ENCODE measurements around the gene PRRT3. TPM values are rescaled to one million over a fixed set of nuclear protein-coding genes. Genes with fewer than 3 reads are reported as not detected.
A peak's percentile ranks its signal among the peaks of the same experiment; 100 is the strongest.

Gene PRRT3
- total and polyA plus RNA-seq, 2 of the 13 experiments (the other 11 are each of a cell fraction or from before 2014, with no cell fraction given) = 0.22 to 0.44 TPM

DNA sequence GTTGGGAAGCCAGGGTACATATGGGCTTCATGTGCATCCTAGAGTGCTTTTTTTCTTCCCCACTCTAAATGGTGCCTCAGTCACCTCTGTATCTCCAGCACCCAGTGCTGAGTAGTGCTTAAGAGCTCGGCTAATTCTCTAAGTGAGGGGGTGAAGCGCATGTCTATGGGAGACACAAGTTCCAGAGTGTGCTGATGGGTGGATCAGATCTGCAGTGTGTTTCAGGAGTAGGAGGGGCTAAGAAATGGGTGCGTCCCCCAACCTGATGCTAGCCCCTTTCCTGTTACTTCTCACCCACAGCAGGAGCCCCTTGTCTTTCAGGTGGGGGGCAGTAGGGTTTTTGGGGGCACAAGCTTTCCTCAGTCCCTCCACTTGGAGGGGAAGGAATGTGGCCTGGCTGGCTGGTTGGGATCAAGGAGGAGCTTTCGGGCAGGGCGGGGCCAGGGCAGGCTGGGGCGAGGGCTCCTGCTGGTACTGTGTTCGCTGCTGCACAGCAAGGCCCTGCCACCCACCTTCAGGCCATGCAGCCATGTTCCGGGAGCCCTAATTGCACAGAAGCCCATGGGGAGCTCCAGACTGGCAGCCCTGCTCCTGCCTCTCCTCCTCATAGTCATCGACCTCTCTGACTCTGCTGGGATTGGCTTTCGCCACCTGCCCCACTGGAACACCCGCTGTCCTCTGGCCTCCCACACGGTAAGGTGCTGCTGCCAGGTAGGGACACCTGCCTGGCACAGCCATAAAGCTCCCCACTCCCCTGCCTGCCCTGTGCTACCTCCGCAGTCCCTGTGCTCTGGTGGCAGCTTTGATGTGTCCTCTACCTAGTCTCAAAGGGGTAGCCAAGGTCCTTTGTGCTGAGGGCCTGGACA is 49.6 kb downstream of the PRRT3 start, which contains the start of gene IL17RE (continued):
- TF ChIP-seq, protein P1, sequence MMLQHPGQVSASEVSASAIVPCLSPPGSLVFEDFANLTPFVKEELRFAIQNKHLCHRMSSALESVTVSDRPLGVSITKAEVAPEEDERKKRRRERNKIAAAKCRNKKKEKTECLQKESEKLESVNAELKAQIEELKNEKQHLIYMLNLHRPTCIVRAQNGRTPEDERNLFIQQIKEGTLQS (CRISPR knock-in tag; IDR thresholded peaks at IDR 0.05) = no peak
- no peak for TF ChIP-seq SMARCC2 (IDR thresholded peaks at IDR 0.05)
- no peak for TF ChIP-seq NRL (CRISPR knock-in tag; IDR thresholded peaks at IDR 0.05; ENCODE audit: borderline replicate concordance)
- TF ChIP-seq, protein P2, sequence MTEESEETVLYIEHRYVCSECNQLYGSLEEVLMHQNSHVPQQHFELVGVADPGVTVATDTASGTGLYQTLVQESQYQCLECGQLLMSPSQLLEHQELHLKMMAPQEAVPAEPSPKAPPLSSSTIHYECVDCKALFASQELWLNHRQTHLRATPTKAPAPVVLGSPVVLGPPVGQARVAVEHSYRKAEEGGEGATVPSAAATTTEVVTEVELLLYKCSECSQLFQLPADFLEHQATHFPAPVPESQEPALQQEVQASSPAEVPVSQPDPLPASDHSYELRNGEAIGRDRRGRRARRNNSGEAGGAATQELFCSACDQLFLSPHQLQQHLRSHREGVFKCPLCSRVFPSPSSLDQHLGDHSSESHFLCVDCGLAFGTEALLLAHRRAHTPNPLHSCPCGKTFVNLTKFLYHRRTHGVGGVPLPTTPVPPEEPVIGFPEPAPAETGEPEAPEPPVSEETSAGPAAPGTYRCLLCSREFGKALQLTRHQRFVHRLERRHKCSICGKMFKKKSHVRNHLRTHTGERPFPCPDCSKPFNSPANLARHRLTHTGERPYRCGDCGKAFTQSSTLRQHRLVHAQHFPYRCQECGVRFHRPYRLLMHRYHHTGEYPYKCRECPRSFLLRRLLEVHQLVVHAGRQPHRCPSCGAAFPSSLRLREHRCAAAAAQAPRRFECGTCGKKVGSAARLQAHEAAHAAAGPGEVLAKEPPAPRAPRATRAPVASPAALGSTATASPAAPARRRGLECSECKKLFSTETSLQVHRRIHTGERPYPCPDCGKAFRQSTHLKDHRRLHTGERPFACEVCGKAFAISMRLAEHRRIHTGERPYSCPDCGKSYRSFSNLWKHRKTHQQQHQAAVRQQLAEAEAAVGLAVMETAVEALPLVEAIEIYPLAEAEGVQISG (CRISPR knock-in tag; IDR thresholded peaks at IDR 0.05) = peak; percentile 27; the same call in 1 of the 2 replicates
- TF ChIP-seq, protein P3, sequence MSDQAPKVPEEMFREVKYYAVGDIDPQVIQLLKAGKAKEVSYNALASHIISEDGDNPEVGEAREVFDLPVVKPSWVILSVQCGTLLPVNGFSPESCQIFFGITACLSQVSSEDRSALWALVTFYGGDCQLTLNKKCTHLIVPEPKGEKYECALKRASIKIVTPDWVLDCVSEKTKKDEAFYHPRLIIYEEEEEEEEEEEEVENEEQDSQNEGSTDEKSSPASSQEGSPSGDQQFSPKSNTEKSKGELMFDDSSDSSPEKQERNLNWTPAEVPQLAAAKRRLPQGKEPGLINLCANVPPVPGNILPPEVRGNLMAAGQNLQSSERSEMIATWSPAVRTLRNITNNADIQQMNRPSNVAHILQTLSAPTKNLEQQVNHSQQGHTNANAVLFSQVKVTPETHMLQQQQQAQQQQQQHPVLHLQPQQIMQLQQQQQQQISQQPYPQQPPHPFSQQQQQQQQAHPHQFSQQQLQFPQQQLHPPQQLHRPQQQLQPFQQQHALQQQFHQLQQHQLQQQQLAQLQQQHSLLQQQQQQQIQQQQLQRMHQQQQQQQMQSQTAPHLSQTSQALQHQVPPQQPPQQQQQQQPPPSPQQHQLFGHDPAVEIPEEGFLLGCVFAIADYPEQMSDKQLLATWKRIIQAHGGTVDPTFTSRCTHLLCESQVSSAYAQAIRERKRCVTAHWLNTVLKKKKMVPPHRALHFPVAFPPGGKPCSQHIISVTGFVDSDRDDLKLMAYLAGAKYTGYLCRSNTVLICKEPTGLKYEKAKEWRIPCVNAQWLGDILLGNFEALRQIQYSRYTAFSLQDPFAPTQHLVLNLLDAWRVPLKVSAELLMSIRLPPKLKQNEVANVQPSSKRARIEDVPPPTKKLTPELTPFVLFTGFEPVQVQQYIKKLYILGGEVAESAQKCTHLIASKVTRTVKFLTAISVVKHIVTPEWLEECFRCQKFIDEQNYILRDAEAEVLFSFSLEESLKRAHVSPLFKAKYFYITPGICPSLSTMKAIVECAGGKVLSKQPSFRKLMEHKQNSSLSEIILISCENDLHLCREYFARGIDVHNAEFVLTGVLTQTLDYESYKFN (CRISPR knock-in tag; conservative IDR thresholded peaks at IDR 0.05) = 0 out of 2 replicates have a peak, but pooled peaks have one; percentile 4
- TF ChIP-seq ZNF878 (CRISPR knock-in tag; IDR thresholded peaks at IDR 0.05) = no peak
- TF ChIP-seq SRF (IDR thresholded peaks at IDR 0.05; ENCODE audit: low read depth, low read length) = no peak
- no peak for TF ChIP-seq SMAD9 (CRISPR knock-in tag; IDR thresholded peaks at IDR 0.05)
- TF ChIP-seq ZBTB38 (CRISPR knock-in tag; IDR thresholded peaks at IDR 0.05) = peak; percentile 68
- no peak for TF ChIP-seq BRD4 (CRISPR knock-in tag; IDR thresholded peaks at IDR 0.05)
- no peak for TF ChIP-seq FOXM1 (CRISPR knock-in tag; IDR thresholded peaks at IDR 0.05)
- no peak for TF ChIP-seq NBN (conservative IDR thresholded peaks at IDR 0.05)
- TF ChIP-seq THAP11 (CRISPR knock-in tag; IDR thresholded peaks at IDR 0.05) = peak; percentile 11
- no peak for TF ChIP-seq ZNF788 (CRISPR knock-in tag; IDR thresholded peaks at IDR 0.05; ENCODE audit: borderline replicate concordance)
- peak; percentile 59; the same call in 1 of the 2 replicates for TF ChIP-seq ZNF510 (CRISPR knock-in tag; IDR thresholded peaks at IDR 0.05; ENCODE audit: low read depth)
- TF ChIP-seq ZNF550 (CRISPR knock-in tag; IDR thresholded peaks at IDR 0.05; ENCODE audit: borderline replicate concordance) = 0 out of 2 replicates have a peak, but pooled peaks have one; percentile 8
- peak; percentile 86 for TF ChIP-seq ZFY (CRISPR knock-in tag; IDR thresholded peaks at IDR 0.05)
- TF ChIP-seq, protein P4, sequence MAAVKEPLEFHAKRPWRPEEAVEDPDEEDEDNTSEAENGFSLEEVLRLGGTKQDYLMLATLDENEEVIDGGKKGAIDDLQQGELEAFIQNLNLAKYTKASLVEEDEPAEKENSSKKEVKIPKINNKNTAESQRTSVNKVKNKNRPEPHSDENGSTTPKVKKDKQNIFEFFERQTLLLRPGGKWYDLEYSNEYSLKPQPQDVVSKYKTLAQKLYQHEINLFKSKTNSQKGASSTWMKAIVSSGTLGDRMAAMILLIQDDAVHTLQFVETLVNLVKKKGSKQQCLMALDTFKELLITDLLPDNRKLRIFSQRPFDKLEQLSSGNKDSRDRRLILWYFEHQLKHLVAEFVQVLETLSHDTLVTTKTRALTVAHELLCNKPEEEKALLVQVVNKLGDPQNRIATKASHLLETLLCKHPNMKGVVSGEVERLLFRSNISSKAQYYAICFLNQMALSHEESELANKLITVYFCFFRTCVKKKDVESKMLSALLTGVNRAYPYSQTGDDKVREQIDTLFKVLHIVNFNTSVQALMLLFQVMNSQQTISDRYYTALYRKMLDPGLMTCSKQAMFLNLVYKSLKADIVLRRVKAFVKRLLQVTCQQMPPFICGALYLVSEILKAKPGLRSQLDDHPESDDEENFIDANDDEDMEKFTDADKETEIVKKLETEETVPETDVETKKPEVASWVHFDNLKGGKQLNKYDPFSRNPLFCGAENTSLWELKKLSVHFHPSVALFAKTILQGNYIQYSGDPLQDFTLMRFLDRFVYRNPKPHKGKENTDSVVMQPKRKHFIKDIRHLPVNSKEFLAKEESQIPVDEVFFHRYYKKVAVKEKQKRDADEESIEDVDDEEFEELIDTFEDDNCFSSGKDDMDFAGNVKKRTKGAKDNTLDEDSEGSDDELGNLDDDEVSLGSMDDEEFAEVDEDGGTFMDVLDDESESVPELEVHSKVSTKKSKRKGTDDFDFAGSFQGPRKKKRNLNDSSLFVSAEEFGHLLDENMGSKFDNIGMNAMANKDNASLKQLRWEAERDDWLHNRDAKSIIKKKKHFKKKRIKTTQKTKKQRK (IDR thresholded peaks at IDR 0.05; ENCODE audit: low read length) = no peak

Data from HepG2 (cell line).